ENCODE data around the gene ZNF668. TPM values are rescaled to one million over a fixed set of nuclear protein-coding genes. Genes with fewer than 3 reads are reported as not detected.

The ZNF668 gene
- 12.1 to 21.7 TPM (median 16.0 TPM) in 5 replicates for total RNA-seq (2022; extraction: Qiagen RNA extraction; ENCODE audit: low read depth)

GRCh38 chr16:31073970-31074813, at the start of gene ZNF668, which contains the start of gene ZNF646:
Gene ZNF668, minus strand, starts transcription at chr16:31074240. Its CDS starts 9,781 bp downstream, at chr16:31064459.
Gene ZNF646, plus strand, starts transcription at chr16:31074422. Its CDS starts 1,903 bp downstream, at chr16:31076325.

GRCh38 chr16:31117384-31118222, 43.6 kb upstream of the ZNF668 start, which contains the start of gene KAT8:
Gene KAT8, plus strand, starts transcription at chr16:31117664. Its CDS starts 18 bp downstream, at chr16:31117682.

GRCh38 chr16:31108035-31108793, 34.2 kb upstream of the ZNF668 start, which contains the start of gene BCKDK:
Gene BCKDK, plus strand, starts transcription at chr16:31108386. Its CDS starts 838 bp downstream, at chr16:31109224.

DNA sequence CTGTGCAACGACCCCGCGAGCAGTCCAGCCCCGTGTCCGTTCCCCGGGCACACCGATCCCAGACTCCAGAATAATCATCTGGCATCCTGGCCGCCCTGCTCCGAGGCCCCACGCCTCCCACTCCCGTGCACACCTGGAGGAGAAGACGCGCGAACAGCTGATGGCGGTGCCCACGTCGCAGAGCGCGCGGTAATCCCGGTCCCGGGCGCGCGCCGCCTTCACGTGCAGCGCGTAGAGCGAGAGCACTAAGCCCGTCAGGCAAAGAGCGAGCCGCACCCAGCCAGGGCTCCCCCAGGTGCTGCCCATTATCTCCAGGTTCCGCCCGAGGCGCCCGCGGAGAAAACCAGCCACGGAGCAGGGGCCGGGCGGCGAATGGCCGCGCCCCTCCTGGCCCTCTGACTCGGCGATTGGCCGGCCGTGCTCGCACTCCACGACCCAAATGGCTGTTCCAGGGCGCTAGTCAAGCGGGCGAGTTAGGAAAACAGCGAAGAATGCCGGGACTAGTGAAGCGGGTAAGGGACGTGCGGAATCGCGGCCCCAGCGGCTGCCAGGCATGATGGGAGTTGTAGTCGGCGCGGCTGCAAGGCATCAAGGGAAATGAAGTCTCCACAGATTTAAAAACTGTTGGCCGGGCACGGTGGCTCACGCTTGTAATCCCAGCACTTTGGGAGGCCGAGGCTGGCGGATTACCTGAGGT, 20.5 kb upstream of the ZNF668 start, which contains the start of gene VKORC1:
TSS of gene VKORC1 (minus strand) at position 374 of the 697 bp plus-strand sequence. CDS start at position 306, 68 bp downstream.

GRCh38 chr16:31088459-31089183, 14.6 kb upstream of the ZNF668 start, which contains the start of gene PRSS53:
Gene PRSS53, minus strand, starts transcription at chr16:31088943. Its CDS starts 134 bp downstream, at chr16:31088809.

GRCh38 chr16:31032736-31033708, 41.0 kb downstream of the ZNF668 start, which contains the start of gene STX4:
Gene STX4, plus strand, starts transcription at chr16:31033558. Its CDS starts 248 bp downstream, at chr16:31033806.

Other genes with a start within 250 kb of the ZNF668 start
- 24.4 to 38.8 TPM (median 34.4 TPM) in 5 replicates for gene BCL7C, start 180.2 kb downstream of the ZNF668 start, total RNA-seq (2022; extraction: Qiagen RNA extraction; ENCODE audit: low read depth)
- 0.12 to 0.26 TPM (median 0.21 TPM) in 4 of 5 replicates, not detected in the other for gene CTF1, start 177.6 kb downstream of the ZNF668 start, total RNA-seq (2022; extraction: Qiagen RNA extraction; ENCODE audit: low read depth)
- gene FBXL19, start 150.7 kb downstream of the ZNF668 start, total RNA-seq (2022; extraction: Qiagen RNA extraction; ENCODE audit: low read depth): 12.1 to 25.6 TPM (median 20.3 TPM) in 5 replicates
- 12.5 to 15.3 TPM (median 13.2 TPM) in 5 replicates for gene ORAI3, start 125.2 kb downstream of the ZNF668 start, total RNA-seq (2022; extraction: Qiagen RNA extraction; ENCODE audit: low read depth)
- 19.1 to 23.3 TPM (median 20.8 TPM) in 5 replicates for gene SETD1A, start 116.5 kb downstream of the ZNF668 start, total RNA-seq (2022; extraction: Qiagen RNA extraction; ENCODE audit: low read depth)
- 12.8 to 14.8 TPM (median 13.7 TPM) in 5 replicates for gene HSD3B7, start 89.0 kb downstream of the ZNF668 start, total RNA-seq (2022; extraction: Qiagen RNA extraction; ENCODE audit: low read depth)
- gene STX1B, start 63.6 kb downstream of the ZNF668 start, total RNA-seq (2022; extraction: Qiagen RNA extraction; ENCODE audit: low read depth): 1.6 to 2.1 TPM (median 1.8 TPM) in 5 replicates
- gene STX4, start 40.7 kb downstream of the ZNF668 start, total RNA-seq (2022; extraction: Qiagen RNA extraction; ENCODE audit: low read depth): 62.0 to 75.6 TPM (median 68.6 TPM) in 5 replicates
- 10.3 to 13.0 TPM (median 11.6 TPM) in 5 replicates for gene ZNF646, start 182 bp upstream of the ZNF668 start, total RNA-seq (2022; extraction: Qiagen RNA extraction; ENCODE audit: low read depth)
- gene PRSS53, start 14.7 kb upstream of the ZNF668 start, total RNA-seq (2022; extraction: Qiagen RNA extraction; ENCODE audit: low read depth): 1.3 to 2.1 TPM (median 1.6 TPM) in 5 replicates
- 102 to 138 TPM (median 128 TPM) in 5 replicates for gene VKORC1, start 20.6 kb upstream of the ZNF668 start, total RNA-seq (2022; extraction: Qiagen RNA extraction; ENCODE audit: low read depth)
- 37.7 to 50.5 TPM (median 42.3 TPM) in 5 replicates for gene BCKDK, start 34.1 kb upstream of the ZNF668 start, total RNA-seq (2022; extraction: Qiagen RNA extraction; ENCODE audit: low read depth)
- gene KAT8, start 43.4 kb upstream of the ZNF668 start, total RNA-seq (2022; extraction: Qiagen RNA extraction; ENCODE audit: low read depth): 33.6 to 39.8 TPM (median 37.9 TPM) in 5 replicates
- 0.18 to 0.35 TPM (median 0.26 TPM) in 5 replicates for gene PRSS8, start 61.5 kb upstream of the ZNF668 start, total RNA-seq (2022; extraction: Qiagen RNA extraction; ENCODE audit: low read depth)
- 0.43 to 1.0 TPM (median 0.84 TPM) in 5 replicates for gene PRSS36, start 75.8 kb upstream of the ZNF668 start, total RNA-seq (2022; extraction: Qiagen RNA extraction; ENCODE audit: low read depth)
- 492 to 613 TPM (median 516 TPM) in 5 replicates for gene FUS, start 105.9 kb upstream of the ZNF668 start, total RNA-seq (2022; extraction: Qiagen RNA extraction; ENCODE audit: low read depth)
- gene PYCARD, start 128.5 kb upstream of the ZNF668 start, total RNA-seq (2022; extraction: Qiagen RNA extraction; ENCODE audit: low read depth): 26.1 to 45.4 TPM (median 38.3 TPM) in 5 replicates
- 0.02 TPM in 5 replicates for gene TRIM72, start 139.9 kb upstream of the ZNF668 start, total RNA-seq (2022; extraction: Qiagen RNA extraction; ENCODE audit: low read depth)
- not detected in 5 replicates for gene PYDC1, start 142.9 kb upstream of the ZNF668 start, total RNA-seq (2022; extraction: Qiagen RNA extraction; ENCODE audit: low read depth)
- 1.1 to 2.6 TPM (median 1.9 TPM) in 5 replicates for gene ITGAM, start 185.7 kb upstream of the ZNF668 start, total RNA-seq (2022; extraction: Qiagen RNA extraction; ENCODE audit: low read depth)

All from A549 treated with DMSO at 1 μM for 4 hours (cell line).